Left lung (tissue), 10 donors: Measurements from ENCODE around the gene ALAS1. TPM values are rescaled to one million over a fixed set of nuclear protein-coding genes. Genes with fewer than 3 reads are reported as not detected.

Experiments used
- ATAC-seq: fragments of 200-7000 bp; cut with Tn5 transposase; one replicate; pipeline ENCODE4 v1.9.1; 2020; ENCODE audit warnings: moderate library complexity
- DNase-seq, 4 donors: peaks; one replicate each; pipeline ENCODE4 v3.0.0-alpha.2; 2013 to 2020
- H3K27ac ChIP-seq, 2 donors: fragments of 200-600 bp; sonication (generic) in 1 of 2; one replicate each; pipeline versions ENCODE4 v1.5.0 to v1.8.0; 2020 to 2021
- H3K27me3 ChIP-seq, 2 donors: fragments of 200-600 bp; sonication (generic) in 1 of 2; one replicate each; pipeline versions ENCODE4 v1.5.0 to v1.8.0; 2020 to 2021
- H3K36me3 ChIP-seq, 2 donors: fragments of 200-600 bp; sonication (generic) in 1 of 2; one replicate each; pipeline versions ENCODE4 v1.5.0 to v1.8.0; 2020 to 2021
- H3K4me1 ChIP-seq, 2 donors: fragments of 200-600 bp; one replicate each; pipeline ENCODE4 v1.8.0; 2021
- H3K4me3 ChIP-seq, 2 donors: fragments of 200-600 bp; sonication (generic) in 1 of 2; one replicate each; pipeline versions ENCODE4 v1.5.0 to v1.8.0; 2020 to 2021; ENCODE audit warnings: mild to moderate bottlenecking in 1 of 2
- H3K9me3 ChIP-seq, 2 donors: fragments of 200-600 bp; sonication (generic) in 1 of 2; one replicate each; pipeline versions ENCODE4 v1.5.0 to v1.8.0; 2020 to 2021
- CTCF ChIP-seq, 2 donors: fragments of 200-600 bp; sonication (generic) in 1 of 2; IDR thresholded peaks; one replicate each; pipeline versions ENCODE4 v1.5.0 to v1.8.0; 2021; ENCODE audit warnings: antibody characterized with exemption in 2 of 2
- intact Hi-C, 2 donors: fragments of 100-400 bp; cut with DNase I; formaldehyde crosslinking; loops; one replicate each; pipeline versions ENCODE4 v1.11.2 to v1.14.2; 2022
- polyA plus RNA-seq, 6 donors: library from polyadenylated mRNA; unstranded; fragments of 120-200 nt; gene quantifications; one replicate each; pipeline ENCODE4 v1.2.1, GENCODE V29; 2013; ENCODE audit not compliant: insufficient read length in 6 of 6
- total RNA-seq, 2 donors: library from RNA; stranded (reverse); fragmentation: NEBNext Ultra II Directional; extraction: Animal tissue kit (Norgen Biotek cat#: 25700); gene quantifications; one replicate each; pipeline ENCODE4 v1.2.1, GENCODE V29; 2021
- donor health status: DM: no; HTN: yes; CAD: no.
- donor health status: DM: no; HTN: no; CAD: no.

Gene ALAS1
- total and polyA plus RNA-seq, 8 donors, result 31.6 to 70.1 (median 44.2) TPM

- DNase-seq, result peak in 1 of 4 donors; percentile 65
- TF ChIP-seq CTCF (IDR thresholded peaks at IDR 0.05), result no peak
- intact Hi-C loops, result loop anchor here in 1 of 2 donors (10.0 kb wide), 1 partner anchor 121 kb away; no protein-coding TSS in a partner anchor
- H3K9me3 ChIP-seq, result no peaks in the 10 kb centered on the region
- ATAC-seq, result no peak
- peaks cover 0 to 49% of the 10 kb centered on the region in 2 donors for H3K4me1 ChIP-seq
- no peaks in the 10 kb centered on the region for H3K27me3 ChIP-seq
- no peak overlapping the region for H3K4me3 ChIP-seq
- no peak overlapping the region for H3K27ac ChIP-seq
- H3K36me3 ChIP-seq, result peaks cover 0 to 39% of the 10 kb centered on the region in 2 donors
Observed at GRCh38 chr3:52223449-52224408, 25.8 kb downstream of the ALAS1 start.

- DNase-seq, result peak in 2 of 4 donors; percentile 30 to 55
- no peak for TF ChIP-seq CTCF (IDR thresholded peaks at IDR 0.05)
- Histone ChIP-seq H3K4me3 (no peak within 1 kb of the TSS), H3K27me3 (no peaks in the 10 kb centered on the region), H3K9me3 (no peaks in the 10 kb centered on the region), H3K36me3 (peaks cover 0 to 58% of the 10 kb centered on the region in 2 donors), H3K27ac (no peak within 1 kb of the TSS), H3K4me1 (peaks cover 0 to 31% of the 10 kb centered on the region in 2 donors)
- intact Hi-C loops, result loop anchor here in 1 of 2 donors (10.0 kb wide), 1 partner anchor 119 kb away; no protein-coding TSS in a partner anchor
- ATAC-seq, result peak; percentile 11
Observed at GRCh38 chr3:52225452-52226228, 27.7 kb downstream of the ALAS1 start, which contains the start of gene TLR9. Gene TLR9, minus strand, starts transcription at chr3:52225645. Its CDS starts 116 bp downstream, at chr3:52225529.

GRCh38 chr3:52226229-52226817, 28.4 kb downstream of the ALAS1 start:
- Histone ChIP-seq H3K36me3 (peaks cover 0 to 62% of the 10 kb centered on the region in 2 donors), H3K27ac (no peak overlapping the region), H3K4me1 (peaks cover 0 to 28% of the 10 kb centered on the region in 2 donors), H3K4me3 (no peak overlapping the region), H3K27me3 (no peaks in the 10 kb centered on the region), H3K9me3 (no peaks in the 10 kb centered on the region)
- intact Hi-C loops, result loop anchor here in 1 of 2 donors (10.0 kb wide), 1 partner anchor 118 kb away; no protein-coding TSS in a partner anchor
- DNase-seq (no peak), ATAC-seq (no peak)
- TF ChIP-seq CTCF (IDR thresholded peaks at IDR 0.05), result no peak

GRCh38 chr3:52227117-52227516, 29.2 kb downstream of the ALAS1 start:
- no peak for ATAC-seq
- no peak for DNase-seq
- intact Hi-C loops, result loop anchor here in 1 of 2 donors (10.0 kb wide), 1 partner anchor 118 kb away; no protein-coding TSS in a partner anchor
- H3K27me3 ChIP-seq, result no peaks in the 10 kb centered on the region
- H3K36me3 ChIP-seq, result peaks cover 0 to 63% of the 10 kb centered on the region in 2 donors
- no peak overlapping the region for H3K4me3 ChIP-seq
- H3K27ac ChIP-seq, result no peak overlapping the region
- H3K4me1 ChIP-seq, result peaks cover 0 to 30% of the 10 kb centered on the region in 2 donors
- no peak for TF ChIP-seq CTCF (IDR thresholded peaks at IDR 0.05)
- no peaks in the 10 kb centered on the region for H3K9me3 ChIP-seq
